PFSK-1 (cell line): ENCODE measurements around the gene ADAMTS20. TPM values are rescaled to one million over a fixed set of nuclear protein-coding genes. Genes with fewer than 3 reads are reported as not detected.

Experiments
- FOXP2 ChIP-seq: optimal IDR thresholded peaks from 2 replicates; pipeline ENCODE3; 2011; ENCODE audit warnings: borderline replicate concordance, control low read depth, inconsistent platforms; ENCODE audit not compliant: insufficient read depth; ENCODE audit errors: extremely low read length, extremely low read depth
- POLR2AphosphoS5 ChIP-seq: IDR thresholded peaks from 2 replicates; pipeline ENCODE4 v1.6.1; 2012; ENCODE audit warnings: low read depth, mild to moderate bottlenecking, control low read depth, low read length, moderate library complexity
- REST ChIP-seq, 2 experiments: IDR thresholded peaks; 2 replicates each; pipeline versions ENCODE4 v1.6.1 to v1.8.0; 2011 to 2012; ENCODE audit warnings: low read depth in 2 of 2, low read length in 2 of 2, control low read depth in 1 of 2, inconsistent platforms in 1 of 2, mild to moderate bottlenecking in 1 of 2, moderate library complexity in 1 of 2; ENCODE audit not compliant: insufficient read depth in 1 of 2
- SIN3A ChIP-seq: IDR thresholded peaks from 2 replicates; pipeline ENCODE4 v1.6.1; 2012; ENCODE audit warnings: mild to moderate bottlenecking, low read length, moderate library complexity, borderline replicate concordance; ENCODE audit not compliant: insufficient read depth
- TAF1 ChIP-seq: IDR thresholded peaks from 2 replicates; pipeline ENCODE4 v1.6.1; 2012; ENCODE audit warnings: low read length, control low read depth, borderline replicate concordance; ENCODE audit not compliant: insufficient read depth
- polyA plus RNA-seq: library from polyadenylated mRNA; unstranded; fragments of >200 nt; gene quantifications from one replicate; pipeline ENCODE4 v1.2.1, GENCODE V29; 2012; ENCODE audit warnings: low read depth, missing spikeins; ENCODE audit not compliant: insufficient read length

The ADAMTS20 gene, protein sequence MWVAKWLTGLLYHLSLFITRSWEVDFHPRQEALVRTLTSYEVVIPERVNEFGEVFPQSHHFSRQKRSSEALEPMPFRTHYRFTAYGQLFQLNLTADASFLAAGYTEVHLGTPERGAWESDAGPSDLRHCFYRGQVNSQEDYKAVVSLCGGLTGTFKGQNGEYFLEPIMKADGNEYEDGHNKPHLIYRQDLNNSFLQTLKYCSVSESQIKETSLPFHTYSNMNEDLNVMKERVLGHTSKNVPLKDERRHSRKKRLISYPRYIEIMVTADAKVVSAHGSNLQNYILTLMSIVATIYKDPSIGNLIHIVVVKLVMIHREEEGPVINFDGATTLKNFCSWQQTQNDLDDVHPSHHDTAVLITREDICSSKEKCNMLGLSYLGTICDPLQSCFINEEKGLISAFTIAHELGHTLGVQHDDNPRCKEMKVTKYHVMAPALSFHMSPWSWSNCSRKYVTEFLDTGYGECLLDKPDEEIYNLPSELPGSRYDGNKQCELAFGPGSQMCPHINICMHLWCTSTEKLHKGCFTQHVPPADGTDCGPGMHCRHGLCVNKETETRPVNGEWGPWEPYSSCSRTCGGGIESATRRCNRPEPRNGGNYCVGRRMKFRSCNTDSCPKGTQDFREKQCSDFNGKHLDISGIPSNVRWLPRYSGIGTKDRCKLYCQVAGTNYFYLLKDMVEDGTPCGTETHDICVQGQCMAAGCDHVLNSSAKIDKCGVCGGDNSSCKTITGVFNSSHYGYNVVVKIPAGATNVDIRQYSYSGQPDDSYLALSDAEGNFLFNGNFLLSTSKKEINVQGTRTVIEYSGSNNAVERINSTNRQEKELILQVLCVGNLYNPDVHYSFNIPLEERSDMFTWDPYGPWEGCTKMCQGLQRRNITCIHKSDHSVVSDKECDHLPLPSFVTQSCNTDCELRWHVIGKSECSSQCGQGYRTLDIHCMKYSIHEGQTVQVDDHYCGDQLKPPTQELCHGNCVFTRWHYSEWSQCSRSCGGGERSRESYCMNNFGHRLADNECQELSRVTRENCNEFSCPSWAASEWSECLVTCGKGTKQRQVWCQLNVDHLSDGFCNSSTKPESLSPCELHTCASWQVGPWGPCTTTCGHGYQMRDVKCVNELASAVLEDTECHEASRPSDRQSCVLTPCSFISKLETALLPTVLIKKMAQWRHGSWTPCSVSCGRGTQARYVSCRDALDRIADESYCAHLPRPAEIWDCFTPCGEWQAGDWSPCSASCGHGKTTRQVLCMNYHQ (N-terminal part only)
- 0.13 TPM for polyA plus RNA-seq

GRCh38 chr12:43551971-43552559 is at the start of gene ADAMTS20:
Gene ADAMTS20 (minus strand): TSS chr12:43552203. CDS start chr12:43551921, 282 bp downstream.
- TF ChIP-seq POLR2AphosphoS5 (no peak), SIN3A (no peak), TAF1 (no peak), FOXP2 (no peak), REST (IDR thresholded peaks at IDR 0.05; ENCODE audit: insufficient read depth in 1 of 2, low read depth in 2 of 2, low read length in 2 of 2) (no peak)

DNA sequence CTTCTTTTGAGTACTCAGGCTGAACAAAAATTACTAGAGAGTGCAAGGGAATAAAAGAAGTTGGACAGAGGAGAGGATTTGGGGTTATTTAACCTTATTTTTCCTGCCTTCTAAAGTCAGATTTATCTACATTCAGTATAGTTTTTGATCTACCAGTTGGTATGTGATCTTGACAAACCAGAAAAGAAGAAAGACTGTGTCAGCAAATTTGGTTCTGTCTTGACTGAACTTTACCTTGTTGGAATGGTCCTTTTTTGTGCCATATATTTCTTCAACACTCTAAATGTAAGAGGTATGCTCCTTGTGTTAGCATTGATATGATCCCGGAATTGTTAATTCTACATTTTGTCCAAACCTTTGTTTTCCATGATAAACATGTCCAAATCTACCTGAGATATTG is 47.7 kb upstream of the ADAMTS20 start:
- TF ChIP-seq POLR2AphosphoS5 (no peak), SIN3A (no peak), TAF1 (no peak), REST (IDR thresholded peaks at IDR 0.05; ENCODE audit: insufficient read depth in 1 of 2, low read depth in 2 of 2, low read length in 2 of 2) (no peak), FOXP2 (no peak)

GRCh38 chr12:43599066-43599465 is 47.1 kb upstream of the ADAMTS20 start:
- no peak for TF ChIP-seq POLR2AphosphoS5
- TF ChIP-seq TAF1, result no peak
- TF ChIP-seq FOXP2, result no peak
- TF ChIP-seq SIN3A, result no peak
- TF ChIP-seq REST (IDR thresholded peaks at IDR 0.05; ENCODE audit: insufficient read depth in 1 of 2, low read depth in 2 of 2, low read length in 2 of 2), result no peak

DNA sequence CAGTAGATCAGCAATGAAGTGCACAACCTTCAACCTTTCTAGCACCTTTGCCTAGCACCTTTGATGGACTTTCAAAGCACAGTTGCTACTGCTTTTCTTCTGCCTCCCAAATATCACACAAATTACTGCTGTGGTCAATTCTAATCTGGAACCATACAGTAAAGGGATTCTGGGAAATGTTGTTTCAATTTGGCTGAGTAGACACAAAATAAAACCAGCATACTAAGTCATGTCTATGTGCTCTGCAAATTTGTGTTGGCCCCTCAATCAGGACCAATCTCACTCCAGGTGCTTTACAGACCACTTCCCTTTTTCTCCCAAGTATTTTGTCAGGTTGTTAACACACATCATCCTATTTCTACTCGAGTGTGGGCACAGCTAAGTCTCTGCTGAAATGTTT is 38.3 kb upstream of the ADAMTS20 start:
- TF ChIP-seq FOXP2 (no peak), POLR2AphosphoS5 (no peak), SIN3A (no peak), REST (IDR thresholded peaks at IDR 0.05; ENCODE audit: insufficient read depth in 1 of 2, low read depth in 2 of 2, low read length in 2 of 2) (no peak), TAF1 (no peak)
